GM18526 (cell line): ENCODE measurements around the gene ADK.

ENCODE experiments used
- POLR2A ChIP-seq: IDR thresholded peaks from 3 replicates; pipeline ENCODE4 v1.6.1; 2011; ENCODE audit not compliant: insufficient read length; ENCODE audit errors: extremely low read depth

ADK gene

DNA sequence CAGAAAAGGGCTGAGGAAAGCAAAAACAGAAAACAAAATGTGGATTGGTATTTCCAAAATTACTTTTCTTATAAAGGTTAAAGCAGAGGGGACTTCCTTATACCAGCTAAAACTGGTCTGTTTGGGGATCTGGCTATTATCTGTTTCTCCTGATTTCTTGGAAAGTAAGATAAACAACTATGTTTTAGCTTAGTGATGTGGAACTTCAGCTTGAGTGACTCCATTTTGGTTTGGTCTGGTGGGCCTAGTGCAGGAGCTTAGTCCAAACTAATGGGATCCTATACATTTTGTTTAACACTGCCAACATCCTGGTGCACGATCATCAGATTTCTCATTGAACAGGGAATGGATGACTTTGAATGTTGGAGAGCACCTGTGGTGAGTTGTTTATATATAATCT, 283.5 kb downstream of the ADK start:
- TF ChIP-seq POLR2A, result no peak

DNA sequence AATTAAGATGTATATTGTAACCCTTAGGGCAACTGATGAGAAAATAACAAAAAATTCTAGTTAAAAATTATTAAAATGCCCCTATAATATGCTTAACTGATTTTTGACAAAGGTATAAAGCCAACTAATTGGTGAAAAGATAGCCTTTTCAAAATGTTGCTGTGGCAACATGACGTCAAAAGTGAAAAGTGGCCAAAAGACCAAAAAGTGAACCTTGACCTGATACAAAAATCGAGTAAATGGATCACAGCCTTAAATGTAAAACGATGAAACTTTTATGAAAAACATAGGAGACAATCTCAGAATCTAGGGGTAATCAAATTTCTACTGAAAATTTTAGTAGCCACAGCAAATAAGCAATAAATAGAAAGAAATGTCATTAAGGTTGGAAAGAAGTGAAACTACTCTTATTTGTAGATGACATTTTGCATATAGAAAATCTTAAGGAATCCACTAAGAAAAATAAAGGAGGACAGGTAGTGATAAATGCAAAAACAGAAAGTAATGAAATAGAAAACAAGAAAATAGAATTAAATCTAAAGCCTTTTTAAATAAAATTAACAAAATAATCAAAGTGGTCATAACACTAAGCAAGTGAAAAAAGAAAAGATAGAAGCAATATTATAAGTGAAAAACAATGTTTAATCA, 285.6 kb downstream of the ADK start:
- no peak for TF ChIP-seq POLR2A

DNA sequence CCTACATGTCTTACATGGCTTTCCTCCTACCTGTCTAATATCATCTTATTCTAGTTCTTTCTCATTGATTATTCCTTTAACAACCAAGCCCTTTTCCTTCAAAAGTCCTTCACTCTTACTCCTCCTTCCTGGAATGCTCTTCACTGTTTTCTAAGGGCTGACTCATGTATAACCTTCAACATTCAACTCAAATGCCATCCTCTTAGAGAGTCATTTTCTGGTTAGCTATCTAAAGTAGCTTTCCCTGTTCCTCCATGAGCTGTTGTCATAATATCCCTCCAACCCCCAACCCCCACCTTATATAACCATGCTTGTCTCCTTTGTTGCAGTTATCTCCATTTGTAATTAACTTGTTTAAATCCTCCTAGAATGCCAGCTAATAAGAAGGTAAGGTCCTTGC, 286.8 kb downstream of the ADK start:
- TF ChIP-seq POLR2A, result no peak

DNA sequence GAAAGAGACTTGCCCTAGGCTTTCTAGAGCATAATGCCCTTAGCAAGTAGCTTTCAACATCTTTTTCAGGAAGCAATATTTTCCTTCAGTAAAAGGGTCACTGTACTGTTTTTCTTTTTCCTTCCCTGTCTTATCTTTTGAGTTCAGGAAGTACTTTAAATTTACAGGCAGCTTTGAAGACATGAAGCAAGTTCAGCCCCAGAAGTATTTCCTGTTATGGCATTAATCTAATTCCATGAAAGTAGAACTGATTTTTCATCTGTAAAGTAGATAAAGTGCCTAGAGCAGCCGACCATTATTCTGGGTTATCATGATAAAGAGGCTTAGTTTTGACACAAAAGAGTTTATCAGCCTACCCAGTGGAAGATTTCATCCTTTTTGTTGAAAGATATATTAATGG, 288.2 kb downstream of the ADK start:
- no peak for TF ChIP-seq POLR2A

DNA sequence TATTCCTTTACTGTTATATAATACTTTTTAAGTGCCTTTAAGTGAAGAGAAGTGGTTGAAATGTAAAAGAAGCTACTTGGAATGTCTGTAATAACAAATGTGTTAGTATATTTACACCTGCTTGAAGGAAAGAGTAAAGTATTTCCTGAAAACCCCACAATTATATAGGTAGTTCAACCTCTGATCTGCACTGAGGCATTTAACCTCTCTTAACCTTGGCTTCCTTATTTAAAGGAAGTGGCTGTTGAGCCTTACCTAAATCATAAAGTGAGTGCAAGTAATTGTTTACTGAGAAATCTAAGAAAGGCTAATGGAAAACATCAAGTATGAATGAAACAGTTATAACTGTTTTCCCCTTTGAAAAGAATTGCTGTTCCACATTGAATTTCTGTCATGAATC, 294.5 kb downstream of the ADK start:
- TF ChIP-seq POLR2A, result no peak

DNA sequence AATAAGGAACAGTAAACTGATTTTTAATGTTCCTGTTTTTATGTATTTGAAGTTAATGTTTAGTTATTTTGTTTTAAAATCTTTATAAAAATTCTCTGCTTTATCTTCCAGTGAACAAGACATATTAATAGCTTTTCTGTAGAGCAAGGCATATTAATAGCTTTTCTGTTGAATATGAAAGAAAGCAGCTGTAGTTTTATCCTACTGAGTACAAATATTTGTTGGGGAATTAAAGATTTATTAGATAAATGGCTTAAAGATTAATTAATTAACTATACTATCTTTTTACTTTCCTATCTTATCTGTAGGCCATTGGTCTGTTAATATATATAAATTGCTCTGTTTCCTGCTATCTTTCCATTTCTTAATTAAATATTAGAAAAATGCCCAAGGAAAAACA, 299.6 kb downstream of the ADK start:
- TF ChIP-seq POLR2A, result no peak

DNA sequence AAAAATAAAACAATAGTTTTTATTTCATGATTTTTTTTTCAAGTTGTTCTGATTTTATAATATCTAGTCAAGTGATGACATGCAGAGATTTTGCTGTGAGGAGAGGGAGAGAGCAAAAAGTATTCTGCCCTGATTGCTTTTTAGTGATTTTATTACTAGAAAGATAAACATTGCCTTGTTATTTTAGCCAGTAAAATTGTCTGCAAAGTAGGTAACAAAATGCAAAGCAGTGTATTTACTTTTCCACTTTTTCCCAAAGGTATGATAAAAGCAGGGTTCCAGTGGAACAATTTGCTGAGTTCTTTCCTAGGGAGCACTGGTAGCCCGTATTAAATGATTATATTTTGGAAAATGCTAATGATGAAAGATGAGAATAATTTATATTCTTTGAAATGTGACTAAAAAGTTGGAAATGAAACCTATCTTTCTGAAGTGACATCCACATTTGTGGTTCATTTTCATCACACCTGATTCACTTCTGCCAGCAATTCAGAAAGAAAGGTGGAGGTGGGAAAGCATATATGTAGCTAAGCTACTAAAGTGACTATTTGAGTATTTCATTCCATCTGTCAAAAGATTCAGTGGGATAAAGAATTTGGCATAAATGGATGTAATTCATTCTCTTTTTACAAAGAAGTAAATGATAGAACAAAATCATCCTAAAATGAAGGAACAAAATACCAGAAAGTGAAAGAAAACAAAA, 300.3 kb downstream of the ADK start:
- TF ChIP-seq POLR2A, result no peak

DNA sequence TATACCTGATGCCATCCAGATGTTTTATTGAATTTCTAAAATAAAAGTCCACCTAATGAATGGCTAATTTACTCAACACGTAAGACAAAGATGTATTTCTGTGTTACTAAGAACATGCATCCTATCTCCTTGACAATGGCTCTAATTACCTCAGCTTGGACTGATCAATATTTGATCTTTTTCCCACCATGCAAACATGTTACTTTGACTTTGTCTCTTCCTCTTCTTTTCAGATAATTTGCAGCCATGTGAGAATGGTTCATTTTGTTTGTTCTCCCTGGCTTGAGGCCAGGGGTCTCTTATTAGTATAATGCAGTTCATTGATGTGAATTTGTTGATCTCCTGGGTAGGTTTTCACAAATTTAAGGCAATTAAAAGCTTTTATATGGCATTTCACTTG, 302.1 kb downstream of the ADK start:
- TF ChIP-seq POLR2A, result no peak

DNA sequence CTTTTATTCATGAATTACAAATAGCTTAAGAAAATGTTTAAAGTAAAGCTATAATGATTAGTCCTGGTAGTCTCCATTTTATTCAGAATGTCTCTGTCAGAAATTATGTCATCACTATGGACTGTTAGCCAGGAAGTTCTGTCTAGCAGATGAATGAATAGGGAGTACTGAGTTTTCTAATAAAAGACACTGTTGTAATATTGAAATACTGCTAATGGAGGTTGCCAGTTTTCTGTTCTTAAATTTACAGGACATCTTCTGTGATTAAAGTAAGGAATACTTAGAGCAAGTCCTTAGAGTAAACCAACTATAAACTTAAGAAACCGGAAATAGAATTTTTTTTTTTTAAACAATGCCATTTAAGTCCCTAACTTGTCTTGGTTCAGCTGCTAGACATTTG, 309.8 kb downstream of the ADK start:
- no peak for TF ChIP-seq POLR2A

DNA sequence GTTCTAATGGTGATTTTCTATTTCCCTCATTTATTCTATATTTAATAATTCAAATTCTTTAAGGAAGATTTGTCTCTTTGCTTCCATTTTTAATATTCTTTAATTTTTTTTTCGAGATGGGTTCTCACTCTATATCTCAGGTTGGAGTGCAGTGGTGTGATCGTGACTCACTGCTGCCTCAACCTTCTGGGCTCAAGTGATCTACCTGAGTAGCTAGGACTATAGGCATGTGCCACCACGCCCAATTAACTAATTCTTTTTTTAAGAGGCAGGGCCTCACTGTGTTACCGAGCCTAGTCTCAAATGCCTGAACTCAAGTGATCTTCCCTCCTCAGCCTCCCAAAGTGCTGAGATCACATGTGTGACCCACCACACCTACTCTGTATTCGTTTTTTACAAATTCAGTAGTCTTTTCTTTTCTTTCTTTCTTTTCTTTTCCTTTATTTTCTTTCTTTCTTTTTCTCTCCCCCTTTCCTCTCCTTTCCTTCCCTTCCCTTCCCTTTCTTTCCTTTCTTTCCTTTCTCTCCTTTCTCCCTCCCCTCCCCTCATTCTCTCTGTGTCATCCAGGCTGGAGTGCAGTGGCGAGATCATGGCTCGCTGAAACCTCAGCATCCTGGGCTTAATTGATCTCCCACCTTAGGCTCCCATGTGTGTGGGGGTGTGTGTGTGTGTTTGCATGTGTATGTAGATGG, 323.1 kb downstream of the ADK start:
- TF ChIP-seq POLR2A, result no peak

DNA sequence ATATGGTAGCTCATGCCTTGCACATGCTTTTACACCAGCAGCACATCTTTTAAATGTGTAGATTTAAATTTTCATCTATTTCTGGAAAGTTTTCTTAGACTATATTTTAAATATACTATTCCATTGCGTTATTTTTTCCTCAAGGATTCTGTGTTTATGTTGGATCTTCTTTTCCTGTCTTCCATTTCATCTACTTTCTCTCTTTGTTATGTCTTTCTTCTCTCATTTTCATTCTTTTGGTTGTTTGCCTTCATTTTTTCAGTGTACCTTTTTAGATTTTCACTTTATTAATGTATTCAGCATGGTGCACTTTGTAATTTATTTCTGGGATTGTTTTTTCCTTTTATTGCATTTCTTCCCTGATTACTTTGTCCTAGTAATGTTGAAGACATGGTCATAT, 329.8 kb downstream of the ADK start:
- TF ChIP-seq POLR2A, result no peak

DNA sequence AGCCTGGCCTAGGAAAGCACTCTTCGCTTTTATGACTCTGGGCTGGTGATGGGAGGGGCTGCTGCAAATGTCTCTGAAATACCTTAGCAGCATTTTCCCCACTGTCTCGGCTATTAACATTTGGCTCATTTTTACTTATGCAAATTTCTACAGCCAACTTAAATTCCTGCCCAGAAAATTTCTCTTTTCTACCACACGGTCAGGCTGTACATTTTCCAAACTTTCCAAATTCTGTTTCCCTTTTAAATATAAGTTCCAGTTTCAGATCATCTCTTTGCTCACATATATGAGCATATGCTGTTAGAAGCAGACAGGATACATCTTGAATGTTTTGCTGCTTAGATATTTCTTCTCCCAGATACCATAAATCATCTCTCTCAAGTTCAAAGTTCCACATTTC, 332.3 kb downstream of the ADK start:
- no peak for TF ChIP-seq POLR2A

DNA sequence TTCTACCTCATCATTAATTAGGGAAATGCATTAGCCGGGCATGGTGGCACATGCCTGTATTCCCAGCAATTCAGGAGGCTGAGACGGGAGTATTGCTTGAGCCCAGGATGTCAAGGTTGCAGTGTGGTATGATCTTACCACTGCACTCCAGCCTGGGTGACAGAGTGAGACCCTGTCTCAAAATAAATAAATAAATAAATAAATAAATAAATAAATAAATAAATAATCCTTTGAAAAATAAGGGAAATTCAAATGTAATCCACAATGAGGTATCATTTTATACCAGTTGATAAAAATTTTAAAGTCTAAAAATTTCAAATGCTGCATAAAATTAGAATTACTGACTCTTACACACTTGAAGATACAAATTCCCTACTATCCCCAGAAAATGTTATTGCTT, 334.3 kb downstream of the ADK start:
- TF ChIP-seq POLR2A, result no peak

DNA sequence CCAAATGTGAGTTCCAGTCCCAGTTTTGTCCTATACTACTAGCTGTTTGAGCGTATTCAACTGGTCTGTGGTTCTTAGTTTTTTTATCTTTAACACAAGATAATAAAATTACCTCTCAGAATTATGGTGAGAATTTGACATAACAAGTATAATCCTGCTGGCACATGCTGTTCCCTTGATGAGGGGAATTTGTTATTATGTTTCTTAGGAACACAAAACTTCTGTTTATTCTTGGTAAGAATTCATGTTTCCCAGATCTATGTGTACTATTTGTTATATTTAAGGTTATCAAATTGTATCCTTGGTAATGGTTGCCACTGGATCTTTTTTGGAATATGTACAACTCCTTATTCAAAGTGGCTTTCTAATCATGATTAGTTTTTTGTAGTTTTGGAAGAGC, 335.6 kb downstream of the ADK start:
- TF ChIP-seq POLR2A, result no peak

DNA sequence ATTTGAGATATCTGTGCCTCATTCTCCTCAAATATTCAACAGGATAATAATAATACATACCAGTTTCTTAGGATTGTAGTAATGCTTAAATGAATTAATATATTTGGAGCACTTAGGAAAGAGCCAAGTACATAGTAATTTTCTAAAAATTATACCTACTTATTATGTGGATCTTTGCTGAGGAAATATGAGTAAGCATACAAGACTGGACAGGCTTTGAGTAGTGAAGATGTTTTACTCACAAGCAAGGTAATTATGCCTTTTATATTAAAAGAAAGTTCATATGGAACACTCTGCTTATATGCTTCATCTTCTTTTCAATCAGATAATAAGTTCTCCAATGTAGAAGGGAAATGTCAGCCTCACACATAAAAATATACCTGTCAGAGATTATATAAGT, 337.9 kb downstream of the ADK start:
- no peak for TF ChIP-seq POLR2A

DNA sequence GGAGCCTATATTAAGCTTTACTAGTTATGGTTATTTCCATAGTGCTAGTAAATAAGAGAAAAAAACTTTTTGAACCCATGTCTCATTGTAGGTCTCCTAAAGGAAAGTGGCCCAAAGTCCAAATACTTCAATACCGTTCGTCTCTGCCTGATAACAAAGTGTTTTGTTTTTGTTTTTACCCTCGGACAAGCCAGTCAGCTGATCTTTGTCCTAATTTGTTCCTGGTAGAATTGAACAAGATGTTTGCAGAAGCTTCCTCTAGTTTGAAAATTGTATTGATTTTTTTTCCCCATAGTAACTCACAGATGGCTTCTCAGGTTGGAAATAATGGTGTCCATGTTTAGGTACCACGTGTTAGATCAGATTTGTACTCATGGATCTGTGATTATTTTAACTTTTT, 339.5 kb downstream of the ADK start:
- no peak for TF ChIP-seq POLR2A
